HL-60/S4 (cell line): Measurements from ENCODE around the gene PRTFDC1.

Experiments used
- in situ Hi-C: fragments of 300-500 bp; cut with MboI; formaldehyde crosslinking; loops from 2 replicates; pipeline ENCODE4 v1.14.3; 2022; ENCODE audit warnings: low sequenced_read_pairs

Gene PRTFDC1

GRCh38 chr10:24804956-24805355 is 147.4 kb downstream of the PRTFDC1 start:
- in situ Hi-C loops: no loop called here

DNA sequence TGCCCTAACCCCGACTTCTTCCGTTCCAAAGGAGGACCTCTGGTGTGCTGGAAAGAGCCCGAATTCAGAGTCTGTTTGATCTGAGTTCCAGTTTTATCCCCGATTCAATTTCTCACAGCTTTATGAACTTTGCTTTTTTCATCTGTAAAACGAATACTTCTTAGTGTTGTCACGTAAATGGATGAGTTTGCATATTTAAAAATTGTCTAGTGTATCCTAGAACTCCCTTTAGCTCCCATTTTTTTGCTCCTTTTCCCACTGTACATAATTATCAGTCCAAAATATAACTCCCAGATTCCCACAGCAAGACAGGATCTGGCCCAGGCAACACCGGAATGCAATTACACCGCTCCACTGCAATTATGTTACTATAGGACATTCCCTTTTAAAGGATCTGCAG is 148.0 kb downstream of the PRTFDC1 start:
- in situ Hi-C loops: no loop called here

- in situ Hi-C loops: no loop called here
Observed at GRCh38 chr10:24802378-24802777, 150.0 kb downstream of the PRTFDC1 start.

GRCh38 chr10:24800861-24801260 is 151.5 kb downstream of the PRTFDC1 start:
- in situ Hi-C loops: no loop called here
